ENCODE measurements around the gene MED25.

DNA sequence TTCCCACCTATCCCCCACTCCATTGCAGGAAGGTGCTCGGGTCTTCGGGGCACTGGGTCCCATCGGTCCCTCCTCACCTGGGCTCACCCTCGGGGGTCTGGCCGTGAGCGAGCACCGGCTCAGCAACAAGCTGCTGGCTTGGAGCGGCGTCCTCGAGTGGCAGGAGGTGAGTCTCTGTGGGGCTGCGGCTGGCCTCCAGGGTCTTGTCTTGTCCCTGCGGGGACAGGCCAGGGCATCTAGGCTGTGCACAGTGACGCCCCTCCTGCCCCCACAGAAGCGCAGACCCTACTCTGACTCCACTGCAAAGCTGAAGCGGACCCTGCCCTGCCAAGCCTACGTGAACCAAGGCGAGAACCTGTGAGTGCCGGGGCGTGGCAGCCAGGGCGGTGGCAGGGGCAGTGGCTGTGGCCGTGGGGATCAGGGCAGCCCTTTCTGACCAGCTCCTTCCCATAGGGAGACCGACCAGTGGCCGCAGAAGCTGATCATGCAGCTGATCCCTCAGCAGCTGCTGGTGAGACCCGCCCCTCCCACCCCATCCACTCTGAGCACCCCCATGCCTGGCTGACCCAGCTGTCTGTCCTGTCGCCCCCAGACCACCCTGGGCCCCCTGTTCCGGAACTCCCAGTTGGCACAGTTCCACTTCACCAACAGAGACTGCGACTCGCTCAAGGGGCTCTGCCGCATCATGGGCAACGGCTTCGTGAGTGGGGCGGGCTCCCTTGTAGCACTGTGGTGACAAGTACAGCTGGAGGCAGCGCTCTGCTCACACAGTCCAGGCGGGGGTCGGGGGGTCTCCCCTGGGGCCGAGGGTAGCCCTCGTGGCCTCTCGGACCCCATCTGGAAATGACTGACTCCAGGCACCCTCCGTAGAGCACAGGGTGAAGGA, 36.5 kb downstream of the MED25 start:
- no peak for TF ChIP-seq CTCF (IDR thresholded peaks at IDR 0.05)
- TF ChIP-seq POLR2A (IDR thresholded peaks at IDR 0.05), result no peak
- TF ChIP-seq POLR2AphosphoS5 (IDR thresholded peaks at IDR 0.05), result no peak
